Left kidney (tissue), 2 donors: ENCODE data around the gene MMRN1. TPM values are rescaled to one million over a fixed set of nuclear protein-coding genes. Genes with fewer than 3 reads are reported as not detected.

Experiments
- DNase-seq: peaks from one replicate; pipeline ENCODE4 v3.0.0-alpha.2; 2013
- polyA plus RNA-seq: library from polyadenylated mRNA; unstranded; fragments of 120-200 nt; gene quantifications from one replicate; pipeline ENCODE4 v1.2.1, GENCODE V29; 2013; ENCODE audit not compliant: insufficient read length

Gene MMRN1
- polyA plus RNA-seq, 1 donor: 2.1 TPM

DNA sequence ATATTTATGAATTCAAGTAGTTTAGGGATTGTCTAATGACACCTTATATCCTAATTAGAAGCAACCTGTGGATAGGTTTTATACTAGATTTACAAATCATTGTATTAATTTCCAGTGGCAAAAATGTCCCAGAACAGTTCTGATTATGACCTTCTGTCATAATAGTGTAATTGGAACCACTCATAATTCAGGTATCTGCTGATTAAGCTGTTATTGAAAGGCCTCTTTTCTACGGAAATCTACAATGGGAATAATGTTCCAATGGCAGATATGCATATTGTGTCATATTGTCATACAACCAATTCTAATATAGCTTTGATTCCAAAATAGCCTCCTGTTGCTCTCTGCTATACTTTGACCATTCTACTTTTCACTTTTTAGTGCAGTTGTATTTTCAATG is 19.0 kb downstream of the MMRN1 start:
- no peak for DNase-seq

DNA sequence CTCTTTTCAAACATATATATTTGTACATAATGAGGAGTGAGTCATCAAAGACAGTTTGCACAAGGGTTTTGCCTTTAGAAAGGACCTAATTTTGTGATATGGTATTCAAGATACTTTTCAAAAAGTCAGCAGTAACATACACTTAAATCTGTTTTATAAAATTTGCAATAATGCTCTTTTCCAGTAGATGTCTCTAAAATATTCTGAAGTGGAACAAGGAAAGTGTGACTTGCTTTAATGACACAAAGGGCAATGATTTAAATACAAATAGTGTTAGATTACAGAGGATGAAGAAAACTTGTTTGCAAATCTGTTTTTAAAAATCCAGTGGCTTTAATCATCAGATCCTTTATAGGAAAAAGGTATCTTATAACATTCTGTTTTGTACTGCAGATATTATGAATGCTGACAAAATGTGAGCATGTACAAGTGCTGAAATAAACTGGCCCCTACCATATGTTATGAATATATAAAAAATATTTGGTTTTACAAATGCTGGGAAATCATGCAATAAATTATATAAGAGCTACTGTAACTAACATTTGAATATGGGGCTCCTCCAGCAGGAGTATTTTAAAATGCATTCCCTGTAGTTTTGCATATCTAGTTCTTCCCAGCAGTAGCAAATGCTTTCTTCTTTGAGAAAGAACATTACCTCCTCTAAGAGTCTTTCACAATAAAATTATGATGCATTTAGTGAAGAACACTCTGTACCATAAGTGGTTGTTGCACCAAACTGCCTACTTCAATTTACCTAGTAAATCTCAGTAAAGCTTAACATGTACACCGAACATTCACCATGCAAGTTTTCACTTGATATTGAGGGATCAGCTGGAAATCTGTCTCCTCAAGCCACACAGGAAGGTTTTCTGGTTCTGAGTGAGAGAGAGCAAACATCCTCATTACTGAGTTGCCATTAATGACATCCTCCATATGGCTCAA is 20.2 kb downstream of the MMRN1 start:
- no peak for DNase-seq

- DNase-seq: no peak
Measured at GRCh38 chr4:89915937-89916336, 21.3 kb downstream of the MMRN1 start.

DNA sequence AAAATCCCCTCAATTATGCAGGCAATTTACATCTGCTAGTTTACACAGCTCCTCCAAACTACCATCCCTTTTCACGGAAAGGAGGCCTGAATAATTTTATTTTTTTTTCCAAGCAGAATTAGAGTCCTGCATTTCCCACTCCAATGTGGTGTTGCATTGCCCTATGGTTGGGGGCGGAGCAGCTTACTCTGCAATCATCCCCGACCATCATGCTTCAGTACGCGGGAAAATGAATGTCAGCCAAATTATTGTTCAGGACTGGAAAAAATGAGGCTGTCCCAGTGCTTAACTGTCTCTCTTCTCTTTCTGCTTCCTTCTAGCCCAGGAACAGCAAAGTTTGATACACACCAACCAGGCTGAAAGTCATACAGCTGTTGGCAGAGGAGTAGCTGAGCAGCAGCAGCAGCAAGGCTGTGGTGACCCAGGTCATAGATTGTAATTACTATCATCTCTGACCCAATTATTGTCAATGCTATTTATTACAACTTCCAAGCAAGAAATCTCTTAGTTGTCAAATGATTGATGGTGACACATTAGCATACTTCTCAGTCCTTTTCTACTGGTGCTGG is 28.3 kb downstream of the MMRN1 start:
- no peak for DNase-seq

GRCh38 chr4:89928838-89929237 is 34.2 kb downstream of the MMRN1 start:
- DNase-seq: no peak

- no peak for DNase-seq
Measured at GRCh38 chr4:89929425-89930159, 34.9 kb downstream of the MMRN1 start.

- no peak for DNase-seq
Measured at GRCh38 chr4:89939546-89939945, 44.9 kb downstream of the MMRN1 start.

GRCh38 chr4:89939994-89940393 is 45.3 kb downstream of the MMRN1 start:
- DNase-seq: no peak

GRCh38 chr4:89942811-89943210 is 48.2 kb downstream of the MMRN1 start:
- DNase-seq: no peak

DNA sequence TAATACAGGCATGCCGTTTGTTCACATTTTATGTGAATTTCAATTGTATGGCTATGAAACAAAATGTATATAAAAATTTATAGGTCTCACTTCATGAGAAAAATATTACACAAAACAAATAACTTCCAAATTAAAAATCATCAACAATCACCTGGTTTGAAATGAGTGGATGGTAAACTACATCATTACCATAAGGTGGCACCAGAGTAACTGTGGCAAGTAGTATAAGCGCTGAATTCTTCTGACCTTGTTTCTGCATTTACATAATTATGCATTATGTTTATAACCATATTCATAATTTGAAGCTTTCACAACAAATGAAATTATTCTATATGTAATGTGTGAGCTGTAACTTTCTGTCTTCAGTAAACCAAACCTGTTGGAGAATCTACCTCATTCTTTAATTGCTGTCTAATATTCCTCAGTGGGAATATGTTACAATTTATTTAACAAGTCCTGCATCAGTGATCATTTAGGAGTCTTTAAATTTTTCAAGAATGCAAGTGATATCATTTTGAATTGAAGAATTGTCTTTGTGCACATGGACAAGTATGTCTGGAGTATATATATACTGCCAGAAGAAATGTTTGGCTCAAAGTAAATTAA is 55.2 kb downstream of the MMRN1 start:
- DNase-seq: no peak

DNA sequence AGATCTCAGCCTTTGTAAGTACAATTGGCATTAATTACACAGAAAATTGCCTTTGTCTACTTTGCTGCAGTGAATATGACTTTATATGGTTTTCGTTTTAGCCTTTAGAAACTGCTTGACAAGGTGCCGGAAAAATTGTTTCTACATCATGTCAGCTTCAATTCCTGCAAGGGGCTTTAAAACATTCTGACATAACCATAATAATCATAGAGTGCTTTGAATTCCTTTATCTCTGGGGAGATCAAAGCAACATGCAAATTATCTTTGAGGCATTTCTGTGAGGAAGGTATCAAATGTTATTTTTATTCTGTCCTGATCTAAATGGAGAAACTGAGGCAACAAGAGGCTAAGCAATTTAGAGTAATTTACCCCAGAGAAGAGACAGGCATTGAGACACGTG is 57.8 kb downstream of the MMRN1 start:
- no peak for DNase-seq

DNA sequence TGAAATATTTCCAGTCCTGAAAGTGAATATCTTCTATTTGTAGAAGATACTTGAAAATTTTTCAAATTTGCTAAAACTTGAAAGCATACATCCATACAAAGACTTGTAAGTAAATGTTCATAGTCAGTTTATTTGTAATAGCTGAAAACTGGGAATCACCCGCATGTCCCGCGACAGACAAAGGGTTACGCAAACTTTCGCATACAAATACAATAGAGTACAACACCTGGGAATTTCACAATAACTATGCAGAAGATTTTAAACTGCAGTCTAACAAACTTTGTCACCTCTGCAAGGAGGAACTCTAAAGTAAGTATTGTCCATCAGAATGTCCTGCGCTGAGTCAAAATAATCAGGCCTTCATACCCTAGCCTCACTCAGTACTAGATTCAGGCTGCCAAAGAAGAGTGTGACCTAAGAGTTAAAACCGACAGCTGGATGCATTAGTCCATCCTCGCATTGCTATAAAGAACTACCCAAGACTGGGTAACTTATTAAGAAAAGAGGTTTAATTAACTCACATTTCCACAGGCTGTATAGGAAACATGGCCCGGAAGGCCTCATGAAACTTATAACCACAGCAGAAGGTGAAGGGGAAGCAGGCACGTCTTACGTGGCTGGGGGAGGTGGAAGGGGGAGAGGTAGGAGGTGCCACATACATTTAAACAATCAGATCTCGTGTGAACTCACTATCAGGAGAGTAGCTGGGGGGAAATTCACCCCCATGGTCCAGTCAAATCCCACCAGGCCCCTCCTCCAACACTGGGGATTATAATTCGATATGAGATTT is 60.4 kb downstream of the MMRN1 start:
- DNase-seq: no peak

GRCh38 chr4:89957046-89957926 is 62.6 kb downstream of the MMRN1 start:
- no peak for DNase-seq

DNA sequence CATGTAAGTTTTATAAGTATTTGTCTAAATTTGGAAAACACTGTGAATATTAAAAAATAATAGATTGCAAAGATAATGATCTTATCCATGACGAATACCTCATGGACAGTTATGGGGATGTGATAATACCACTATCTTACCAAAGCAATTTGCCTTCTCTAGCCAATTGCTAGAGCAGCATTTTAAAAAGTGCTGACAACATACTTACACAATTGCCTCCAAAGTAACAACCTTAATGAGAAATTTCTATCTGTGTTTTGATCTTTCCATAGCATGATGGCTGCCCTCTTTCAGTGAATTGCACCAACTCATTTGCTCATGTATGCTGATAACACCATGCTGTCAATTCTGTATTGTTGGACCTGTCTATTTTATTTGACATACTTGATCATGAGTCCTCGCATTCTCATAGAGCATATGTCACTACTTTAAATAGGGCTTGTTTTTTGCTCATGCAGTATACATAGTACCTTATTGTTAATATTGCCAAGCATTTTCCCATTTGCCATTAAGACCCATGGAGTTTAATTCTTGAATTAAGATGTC is 87.2 kb downstream of the MMRN1 start:
- DNase-seq: no peak

- no peak for DNase-seq
Measured at GRCh38 chr4:89988268-89988667, 93.6 kb downstream of the MMRN1 start.

DNA sequence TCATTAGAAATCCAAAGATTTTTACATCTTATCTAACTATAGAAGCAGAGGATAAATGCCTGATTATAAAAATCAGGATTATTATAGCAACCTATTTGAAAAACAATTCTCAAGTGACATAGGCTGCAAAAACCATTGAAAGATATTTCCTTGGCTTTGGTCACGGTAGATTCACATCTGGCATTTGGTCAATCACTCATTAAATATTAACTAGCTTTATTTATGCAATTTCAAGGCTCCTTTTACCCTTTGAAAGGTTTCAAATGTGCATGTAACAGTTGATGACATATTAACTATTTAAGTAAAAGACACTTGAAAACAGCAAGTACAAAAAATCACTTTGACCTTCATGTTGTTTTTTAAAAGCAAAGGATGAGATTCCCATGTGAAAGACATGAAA is 98.1 kb downstream of the MMRN1 start:
- DNase-seq: peak; percentile 55

GRCh38 chr4:89994176-89994873 is 99.7 kb downstream of the MMRN1 start:
- no peak for DNase-seq

DNA sequence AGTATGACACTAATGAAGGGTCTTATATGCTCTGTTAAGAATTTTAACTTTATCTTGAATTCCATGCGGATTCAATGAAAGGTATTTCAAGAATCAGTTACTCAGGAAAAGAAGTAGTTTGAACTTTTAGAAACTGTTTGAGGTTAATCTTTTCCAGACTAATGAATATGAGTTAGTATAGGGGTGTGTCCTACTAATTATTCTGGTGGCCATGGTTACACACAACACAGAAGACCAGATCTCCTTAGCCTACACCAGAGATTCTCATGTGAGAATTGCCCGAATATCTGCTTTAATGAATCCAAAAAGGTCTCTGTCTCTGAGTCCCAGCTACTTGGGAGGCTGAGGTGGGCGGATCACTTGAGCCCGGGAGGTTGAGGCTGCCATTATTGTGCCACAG is 100.4 kb downstream of the MMRN1 start:
- DNase-seq: peak; percentile 41

DNA sequence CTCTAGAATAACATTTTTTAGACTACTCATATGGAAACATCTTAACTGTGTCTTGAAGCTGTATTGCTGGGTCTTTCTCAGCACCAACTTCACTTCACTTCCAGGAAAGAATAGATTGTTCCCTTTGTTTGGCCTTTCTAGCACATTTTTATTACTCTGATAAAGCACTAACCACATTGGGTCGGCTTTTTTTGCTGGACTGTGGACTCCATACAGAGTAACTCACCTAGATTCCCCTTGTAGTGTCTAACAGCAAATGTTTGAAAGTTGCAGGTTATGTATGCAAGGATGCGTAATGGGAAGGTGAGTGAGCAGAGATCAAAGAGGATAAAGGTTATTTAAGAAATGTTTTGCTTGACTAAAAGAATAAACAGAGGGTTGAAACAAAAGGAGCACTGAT is 101.2 kb downstream of the MMRN1 start:
- no peak for DNase-seq
